Measurements from ENCODE around the gene AMZ1.

GRCh38 chr7:2710286-2710655, 22.3 kb downstream of the AMZ1 start:
- TF ChIP-seq, protein P1, sequence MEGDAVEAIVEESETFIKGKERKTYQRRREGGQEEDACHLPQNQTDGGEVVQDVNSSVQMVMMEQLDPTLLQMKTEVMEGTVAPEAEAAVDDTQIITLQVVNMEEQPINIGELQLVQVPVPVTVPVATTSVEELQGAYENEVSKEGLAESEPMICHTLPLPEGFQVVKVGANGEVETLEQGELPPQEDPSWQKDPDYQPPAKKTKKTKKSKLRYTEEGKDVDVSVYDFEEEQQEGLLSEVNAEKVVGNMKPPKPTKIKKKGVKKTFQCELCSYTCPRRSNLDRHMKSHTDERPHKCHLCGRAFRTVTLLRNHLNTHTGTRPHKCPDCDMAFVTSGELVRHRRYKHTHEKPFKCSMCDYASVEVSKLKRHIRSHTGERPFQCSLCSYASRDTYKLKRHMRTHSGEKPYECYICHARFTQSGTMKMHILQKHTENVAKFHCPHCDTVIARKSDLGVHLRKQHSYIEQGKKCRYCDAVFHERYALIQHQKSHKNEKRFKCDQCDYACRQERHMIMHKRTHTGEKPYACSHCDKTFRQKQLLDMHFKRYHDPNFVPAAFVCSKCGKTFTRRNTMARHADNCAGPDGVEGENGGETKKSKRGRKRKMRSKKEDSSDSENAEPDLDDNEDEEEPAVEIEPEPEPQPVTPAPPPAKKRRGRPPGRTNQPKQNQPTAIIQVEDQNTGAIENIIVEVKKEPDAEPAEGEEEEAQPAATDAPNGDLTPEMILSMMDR (IDR thresholded peaks at IDR 0.05) = no peak
- TF ChIP-seq POLR2A (IDR thresholded peaks at IDR 0.05; ENCODE audit: low read depth) = no peak
- no peak for TF ChIP-seq POLR2AphosphoS5 (IDR thresholded peaks at IDR 0.05)
- no peak for TF ChIP-seq EP300 (IDR thresholded peaks at IDR 0.05)
